IPS-NIHi7 (cell line): ENCODE measurements around the gene MYLK.

ENCODE experiments used
- DNase-seq: peaks from one replicate; pipeline ENCODE4 v3.0.0; 2012; ENCODE audit warnings: mixed read lengths; ENCODE audit errors: extremely low spot score

MYLK gene

GRCh38 chr3:123590685-123591450, 293.3 kb downstream of the MYLK start:
- DNase-seq = no peak

DNA sequence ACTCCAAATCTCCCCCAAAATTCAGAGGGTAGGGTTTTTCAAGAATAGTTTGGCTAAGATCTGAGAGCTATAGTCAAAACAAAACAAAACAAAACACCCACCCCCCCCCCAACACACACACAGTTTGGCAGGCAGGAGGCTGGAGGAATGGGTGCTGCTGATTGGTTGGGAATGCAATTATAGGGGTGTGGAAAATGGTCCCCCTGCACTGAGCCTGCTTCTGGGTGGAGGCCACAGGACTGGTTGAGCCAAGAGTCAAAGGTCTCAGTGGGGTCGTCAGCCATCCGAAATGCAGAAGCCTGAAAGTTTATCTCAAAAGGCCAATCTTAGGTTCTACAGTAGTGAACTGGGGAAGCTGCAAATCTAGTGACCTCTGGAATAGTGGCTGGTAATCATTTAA, 296.7 kb downstream of the MYLK start:
- no peak for DNase-seq

DNA sequence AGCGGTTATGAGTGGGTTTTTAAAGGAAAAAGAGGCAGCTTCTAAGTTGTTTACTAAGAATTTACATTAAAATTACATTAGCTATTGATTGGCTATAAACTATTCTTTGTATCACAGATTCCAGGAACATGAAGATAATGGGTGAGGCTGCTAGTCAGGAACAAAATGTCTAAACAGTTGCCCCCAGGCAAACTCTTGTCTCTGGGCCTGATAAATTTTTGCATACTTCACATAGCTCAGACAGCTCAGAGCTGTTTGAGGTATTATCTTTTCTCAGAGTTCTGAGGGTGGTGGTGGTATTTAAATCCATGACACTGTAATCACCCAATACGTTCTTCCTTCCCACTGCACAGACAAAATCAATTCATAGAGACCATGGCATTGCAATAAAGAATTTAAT, 297.2 kb downstream of the MYLK start:
- no peak for DNase-seq

DNA sequence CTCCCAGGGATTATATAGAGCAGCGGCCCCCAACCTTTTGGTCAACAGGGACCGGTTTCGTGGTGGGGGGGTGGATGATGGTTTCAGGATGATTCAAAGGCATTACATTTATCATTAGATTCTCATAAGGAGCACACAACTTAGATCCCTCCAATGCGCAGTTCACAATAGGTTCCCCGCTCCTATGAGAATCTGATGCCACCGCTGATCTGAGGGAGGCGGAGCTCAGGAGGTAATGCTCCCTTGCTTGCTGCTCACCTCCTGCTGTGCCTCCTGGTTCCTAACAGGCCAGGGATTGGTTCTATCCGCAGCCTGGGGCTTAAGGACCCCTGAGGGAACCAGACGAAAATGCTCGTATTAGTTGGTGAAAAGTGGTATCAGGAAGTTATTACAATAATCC, 298.0 kb downstream of the MYLK start:
- peak; percentile 48 for DNase-seq

GRCh38 chr3:123584988-123585937, 298.9 kb downstream of the MYLK start, which contains the start of gene HACD2:
Gene HACD2 (minus strand): TSS chr3:123585053. CDS start chr3:123585027, 26 bp downstream.
- peak; percentile 96 for DNase-seq

- peak; percentile 54 for DNase-seq
These were observed 299.7 kb downstream of the MYLK start for GRCh38 chr3:123584284-123584987.

- no peak for DNase-seq
These were observed 300.6 kb downstream of the MYLK start for GRCh38 chr3:123583561-123583960.

DNA sequence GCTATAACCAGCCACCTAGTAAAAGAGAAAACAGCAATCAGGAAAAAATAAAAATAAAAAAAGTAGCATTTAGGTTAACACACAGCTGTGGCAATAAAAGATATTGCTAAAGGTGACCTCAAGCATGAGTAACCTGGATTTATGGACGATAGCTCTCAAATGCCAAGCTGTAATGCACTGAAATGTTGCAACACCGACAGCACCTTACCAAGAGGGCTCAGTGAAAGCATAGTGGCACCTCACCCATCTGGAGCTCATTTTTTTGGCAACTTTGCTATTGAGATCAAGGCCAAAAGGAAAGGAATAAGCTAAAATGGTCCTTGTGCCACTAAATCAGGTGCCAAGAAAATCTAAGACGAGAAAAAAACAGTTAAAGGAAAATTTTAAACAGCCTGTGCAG, 301.8 kb downstream of the MYLK start:
- DNase-seq = no peak

- no peak for DNase-seq
These were observed 308.0 kb downstream of the MYLK start for GRCh38 chr3:123576122-123576521.

GRCh38 chr3:123571973-123572365, 312.2 kb downstream of the MYLK start:
- DNase-seq = no peak

- peak; percentile 83 for DNase-seq
These were observed 312.7 kb downstream of the MYLK start for GRCh38 chr3:123571264-123571972.

DNA sequence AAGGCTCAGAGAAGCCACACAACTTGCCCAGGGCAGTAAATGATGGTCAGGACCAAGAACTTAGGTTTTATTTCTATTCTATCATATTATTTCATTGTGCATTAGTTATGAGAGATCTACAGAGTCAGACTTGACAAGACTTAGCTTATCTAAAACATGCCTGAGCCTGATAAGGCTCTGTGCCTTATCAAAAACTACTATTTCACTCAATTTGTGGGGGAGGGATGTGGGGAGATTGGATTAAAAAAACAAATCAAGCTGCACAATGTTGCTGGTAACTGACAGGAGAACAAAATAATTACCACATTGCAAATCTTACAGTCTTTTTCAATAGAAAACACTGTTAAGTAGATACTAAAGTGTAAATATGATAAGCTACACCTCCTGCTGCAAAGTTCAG, 315.3 kb downstream of the MYLK start:
- DNase-seq = no peak

DNA sequence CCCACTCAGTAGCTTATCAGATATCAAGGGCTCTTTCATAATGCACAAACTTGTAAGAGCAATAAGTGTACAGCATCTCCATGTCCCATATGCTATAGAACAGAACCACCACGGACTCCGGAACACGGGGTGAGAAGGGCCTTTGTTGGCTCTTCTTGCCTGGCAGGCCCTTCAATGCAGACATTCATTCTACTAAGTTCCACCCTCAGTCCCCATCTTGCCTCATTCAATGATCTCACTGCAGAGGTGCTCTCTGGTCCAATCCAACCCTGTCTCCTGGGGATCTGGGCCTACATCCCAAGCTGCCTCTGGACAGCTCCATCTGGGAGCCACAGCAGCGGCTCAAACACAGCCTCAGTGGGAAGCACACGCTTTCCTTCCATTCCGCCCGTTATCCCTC, 316.1 kb downstream of the MYLK start:
- no peak for DNase-seq

DNA sequence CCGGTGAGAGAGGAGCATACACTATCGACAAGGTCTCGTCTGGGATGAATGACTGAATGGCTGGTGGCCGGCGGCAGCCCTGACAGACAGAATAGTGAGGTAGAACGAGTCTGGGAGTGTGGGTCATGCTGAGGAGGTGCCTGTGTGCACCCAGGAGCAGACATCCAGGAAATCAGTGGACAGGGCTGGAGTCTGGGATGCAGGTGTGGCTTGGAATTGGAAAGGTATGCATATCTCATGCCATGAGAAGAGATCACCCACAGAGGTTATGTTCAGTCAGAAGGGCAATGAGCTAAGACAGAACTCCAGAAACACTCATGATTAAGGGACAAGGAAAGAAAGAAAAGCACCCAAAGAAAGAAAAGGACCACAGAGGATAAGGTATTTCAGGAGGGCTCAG, 320.1 kb downstream of the MYLK start:
- DNase-seq = no peak

DNA sequence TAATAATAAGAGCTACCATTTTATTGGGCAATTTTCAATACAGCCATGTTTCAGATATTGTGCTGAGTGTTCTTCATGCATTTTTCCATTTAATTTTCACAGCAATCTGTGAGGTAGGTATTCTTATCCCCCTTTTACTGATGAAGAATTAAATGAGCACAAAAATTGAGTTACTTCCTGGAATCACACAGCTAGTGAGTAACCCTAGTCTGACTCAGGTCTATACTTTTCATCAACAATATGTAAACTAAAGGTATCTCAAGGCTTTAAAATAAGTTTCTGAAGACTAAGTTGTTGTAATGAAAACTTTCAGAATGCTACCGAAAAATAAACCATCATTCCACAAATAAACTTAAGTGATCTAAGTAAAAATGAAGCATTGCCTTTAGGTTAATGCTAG, 321.6 kb downstream of the MYLK start:
- DNase-seq = no peak

DNA sequence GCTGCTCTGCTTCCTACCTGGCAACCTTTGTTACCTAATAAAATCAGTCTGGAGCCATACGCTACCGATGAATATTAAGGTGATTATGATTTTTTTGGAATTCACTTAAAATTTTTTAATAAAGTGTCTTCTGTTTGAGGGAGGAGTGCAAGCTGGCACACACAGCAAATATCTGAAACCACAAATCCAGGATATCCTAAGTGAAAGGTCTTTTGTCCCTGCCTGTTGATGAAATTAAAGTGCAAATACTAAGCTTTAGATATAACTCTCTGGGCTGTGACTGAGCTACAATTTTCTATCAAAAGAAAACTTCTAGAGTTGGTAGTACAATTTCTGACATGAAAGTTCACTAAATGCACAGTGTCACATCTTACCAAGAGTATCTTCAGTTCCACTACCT, 322.9 kb downstream of the MYLK start:
- no peak for DNase-seq
